SK-N-SH (cell line): Measurements from ENCODE around the gene KCNK18. TPM values are rescaled to one million over a fixed set of nuclear protein-coding genes. Genes with fewer than 3 reads are reported as not detected.

Source experiments
- CTCF ChIA-PET: fragments of 300-600, 350-600 bp; formaldehyde crosslinking; extraction: SDS; loops from one replicate; lab custom pipeline; 2021; lab: Yijun Ruan, JAX
- POLR2A ChIA-PET: fragments of 350-600 bp; sonication (Branson Sonifier 250); formaldehyde crosslinking; extraction: SDS; loops from one replicate; lab custom pipeline; 2020; ENCODE audit warnings: antibody characterized with exemption, inconsistent platforms; lab: Yijun Ruan, JAX
- DNase-seq: peaks from one replicate; pipeline ENCODE4 v3.0.0; 2012
- H2AFZ ChIP-seq: fragments of 200-600 bp; sonication (generic); 2 replicates; pipeline ENCODE4 v1.8.1; 2016; ENCODE audit warnings: antibody characterized with exemption, mild to moderate bottlenecking, low read depth
- H3F3A ChIP-seq: fragments of 200-600 bp; sonication (generic); replicated peaks from 2 replicates; pipeline ENCODE3; 2016; ENCODE audit warnings: antibody characterized with exemption, mild to moderate bottlenecking; ENCODE audit not compliant: insufficient read depth
- H3K27ac ChIP-seq, 2 experiments: fragments of 200-500 bp in 1 of 2; fragments of 200-600 bp in 1 of 2; sonication (Bioruptor generic) in 1 of 2; sonication (generic), shearing (Covaris generic) in 1 of 2; 2 replicates each; pipeline versions ENCODE4 v1.5.1 to v1.6.1; 2014 to 2016; ENCODE audit warnings: low read depth in 2 of 2, inconsistent platforms in 1 of 2, low read length in 1 of 2, mild to moderate bottlenecking in 1 of 2, mixed read lengths in 1 of 2
- H3K27me3 ChIP-seq: fragments of 200-600 bp; sonication (generic), shearing (Covaris generic); 2 replicates; pipeline ENCODE4 v1.6.1; 2016; ENCODE audit warnings: mixed run types; ENCODE audit not compliant: insufficient read depth
- H3K36me3 ChIP-seq, 2 experiments: fragments of 200-500 bp in 1 of 2; fragments of 200-600 bp in 1 of 2; sonication (Bioruptor generic) in 1 of 2; sonication (generic) in 1 of 2; replicated peaks in 1 of 2; 2 replicates each; pipeline versions ENCODE3 to v1.5.1; 2014 to 2016; ENCODE audit warnings: low read length in 1 of 2, mild to moderate bottlenecking in 1 of 2; ENCODE audit not compliant: insufficient read depth in 2 of 2, control insufficient read depth in 1 of 2
- H3K4me1 ChIP-seq, 2 experiments: fragments of 200-500 bp in 1 of 2; fragments of 200-600 bp in 1 of 2; sonication (Bioruptor generic) in 1 of 2; sonication (generic), shearing (Covaris generic) in 1 of 2; 2 replicates each; pipeline versions ENCODE4 v1.5.1 to v1.6.1; 2014 to 2016; ENCODE audit warnings: low read depth in 1 of 2, low read length in 1 of 2, mixed run types in 1 of 2; ENCODE audit not compliant: insufficient read depth in 2 of 2, control insufficient read depth in 1 of 2
- H3K4me2 ChIP-seq: fragments of 200-600 bp; sonication (generic), shearing (Covaris generic); 2 replicates; pipeline ENCODE4 v1.6.1; 2017; ENCODE audit warnings: mixed run types
- H3K4me3 ChIP-seq, 2 experiments: fragments of 200-500 bp in 1 of 2; fragments of 200-600 bp in 1 of 2; sonication (Bioruptor generic) in 1 of 2; sonication (generic), shearing (Covaris generic) in 1 of 2; 2 replicates each; pipeline versions ENCODE4 v1.5.1 to v1.8.1; 2014 to 2016; ENCODE audit warnings: low read depth in 2 of 2, inconsistent platforms in 1 of 2, low read length in 1 of 2, mild to moderate bottlenecking in 1 of 2, mixed read lengths in 1 of 2, moderate library complexity in 1 of 2
- H3K79me2 ChIP-seq: fragments of 200-600 bp; sonication (generic); 2 replicates; pipeline ENCODE4 v1.8.1; 2017; ENCODE audit warnings: mild to moderate bottlenecking; ENCODE audit not compliant: insufficient read depth
- H3K9ac ChIP-seq: fragments of 200-600 bp; sonication (generic); 2 replicates; pipeline ENCODE4 v1.6.1; 2017; ENCODE audit warnings: mixed run types
- H3K9me2 ChIP-seq: fragments of 200-600 bp; sonication (generic); 2 replicates; pipeline ENCODE4 v1.6.1; 2017; ENCODE audit warnings: mixed run types
- H3K9me3 ChIP-seq: fragments of 200-600 bp; sonication (generic); 2 replicates; pipeline ENCODE4 v1.6.1; 2017; ENCODE audit warnings: mixed run types, mild to moderate bottlenecking, moderate library complexity
- H4K20me1 ChIP-seq: fragments of 200-600 bp; sonication (generic); 2 replicates; pipeline ENCODE4 v1.6.1; 2017; ENCODE audit warnings: mild to moderate bottlenecking, mixed run types; ENCODE audit not compliant: insufficient read depth
- CHD2 ChIP-seq: fragments of 150-350 bp; IDR thresholded peaks from 2 replicates; pipeline ENCODE4 v1.6.1; 2018; ENCODE audit warnings: low read length; ENCODE audit not compliant: partially characterized antibody
- GATA2 ChIP-seq: sonication (generic); formaldehyde crosslinking; IDR thresholded peaks from 2 replicates; pipeline ENCODE4 v1.5.0; 2020; ENCODE audit warnings: mild to moderate bottlenecking, missing genetic modification reagents
- POLR2AphosphoS5 ChIP-seq: IDR thresholded peaks from 2 replicates; pipeline ENCODE4 v1.6.1; 2012; ENCODE audit warnings: low read depth, low read length
- RCOR1 ChIP-seq: fragments of 150-350 bp; IDR thresholded peaks from 2 replicates; pipeline ENCODE4 v1.6.1; 2017; ENCODE audit warnings: antibody characterized with exemption, low read length
- RFX5 ChIP-seq: IDR thresholded peaks from 2 replicates; pipeline ENCODE4 v1.6.1; 2012; ENCODE audit warnings: mild to moderate bottlenecking, improper control_type of control experiment, low read length
- SIN3A ChIP-seq: IDR thresholded peaks from 2 replicates; pipeline ENCODE4 v1.6.1; 2012; ENCODE audit warnings: low read depth, mild to moderate bottlenecking, low read length, moderate library complexity, borderline replicate concordance
- TAF1 ChIP-seq: IDR thresholded peaks from 2 replicates; pipeline ENCODE4 v1.6.1; 2012; ENCODE audit warnings: low read depth, mild to moderate bottlenecking, low read length, moderate library complexity, borderline replicate concordance
- WGBS: methylation state at CpG from one replicate; pipeline ENCODE4 v1.1.6; 2017; ENCODE audit warnings: low lambda C conversion rate; 5-methylcytosine and 5-hydroxymethylcytosine counted together
- polyA plus RNA-seq, 3 experiments: library from polyadenylated mRNA; depleted of rRNA; stranded (reverse); fragments of >200 nt; gene quantifications; 2 replicates each; pipeline ENCODE4 v1.2.3, GENCODE V29; 2012
- TF ChIP-seq, protein P1 (sequence below): IDR thresholded peaks from 2 replicates; pipeline ENCODE4 v1.4.0; 2012; ENCODE audit warnings: low read depth, borderline replicate concordance
- TF ChIP-seq, protein P2 (sequence below): IDR thresholded peaks from 2 replicates; pipeline ENCODE4 v1.4.0; 2012; ENCODE audit warnings: low read depth
- TF ChIP-seq, protein P3 (sequence below): IDR thresholded peaks from 2 replicates; pipeline ENCODE4; 2012
- TF ChIP-seq, protein P4 (sequence below): fragments of 150-350 bp; IDR thresholded peaks from 2 replicates; pipeline ENCODE4 v1.6.1; 2016; ENCODE audit warnings: mild to moderate bottlenecking, low read depth, low read length
- TF ChIP-seq, protein P5 (sequence below): IDR thresholded peaks from 2 replicates; pipeline ENCODE4 v1.4.0; 2012; ENCODE audit warnings: low read depth, borderline replicate concordance

Gene KCNK18
- polyA plus RNA-seq, 1 of the 3 experiments (the other 2 are of a cell fraction), result not detected

DNA sequence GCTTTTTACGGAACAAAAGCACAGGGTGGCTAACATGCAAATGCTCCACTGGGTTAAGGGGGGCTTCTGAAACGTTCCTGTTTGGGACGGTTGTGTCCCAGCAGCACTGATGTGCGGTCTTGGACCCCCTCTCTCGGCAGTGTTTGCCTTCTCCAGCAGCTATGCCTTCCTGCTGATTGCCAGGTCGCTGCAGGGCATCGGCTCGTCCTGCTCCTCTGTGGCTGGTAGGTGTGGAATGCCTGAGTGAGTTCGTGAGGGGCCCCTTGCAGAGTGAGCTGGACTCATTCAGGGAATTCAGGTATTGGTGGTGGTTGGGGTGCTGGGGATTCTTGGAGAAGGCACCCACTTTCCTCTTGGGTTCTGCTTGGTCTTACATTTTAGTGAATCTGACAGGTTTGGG, 56.6 kb downstream of the KCNK18 start:
- Histone ChIP-seq H3K4me1 (peaks cover 0 to 13% of the 10 kb centered on the region in 2 experiments; a peak in 2 of 4 replicates), H3K27me3 (no peaks in the 10 kb centered on the region; the same call in 1 of the 2 replicates), H2AFZ (no peak overlapping the region), H3K9me3 (no peaks in the 10 kb centered on the region), H3K79me2 (no peaks in the 10 kb centered on the region), H3F3A (no peaks in the 10 kb centered on the region), H3K4me2 (no peak overlapping the region), H3K4me3 (no peak overlapping the region), H3K9ac (no peak overlapping the region)
- WGBS, result 61% methylated on average over 5 of the region's 9 CpGs
- CTCF ChIA-PET, result interaction anchor here (1.0 kb wide), 1 partner anchor 37 kb away, joined by 6 read pairs; no protein-coding TSS in a partner anchor
- TF ChIP-seq CHD2 (no peak), RFX5 (no peak), TAF1 (no peak), GATA2 (CRISPR knock-in tag) (no peak), POLR2AphosphoS5 (no peak), RCOR1 (no peak), SIN3A (no peak)
- TF ChIP-seq, protein P1, sequence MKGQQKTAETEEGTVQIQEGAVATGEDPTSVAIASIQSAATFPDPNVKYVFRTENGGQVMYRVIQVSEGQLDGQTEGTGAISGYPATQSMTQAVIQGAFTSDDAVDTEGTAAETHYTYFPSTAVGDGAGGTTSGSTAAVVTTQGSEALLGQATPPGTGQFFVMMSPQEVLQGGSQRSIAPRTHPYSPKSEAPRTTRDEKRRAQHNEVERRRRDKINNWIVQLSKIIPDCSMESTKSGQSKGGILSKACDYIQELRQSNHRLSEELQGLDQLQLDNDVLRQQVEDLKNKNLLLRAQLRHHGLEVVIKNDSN, result no peak
- TF ChIP-seq, protein P2, sequence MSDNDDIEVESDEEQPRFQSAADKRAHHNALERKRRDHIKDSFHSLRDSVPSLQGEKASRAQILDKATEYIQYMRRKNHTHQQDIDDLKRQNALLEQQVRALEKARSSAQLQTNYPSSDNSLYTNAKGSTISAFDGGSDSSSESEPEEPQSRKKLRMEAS, result no peak
- TF ChIP-seq, protein P3, sequence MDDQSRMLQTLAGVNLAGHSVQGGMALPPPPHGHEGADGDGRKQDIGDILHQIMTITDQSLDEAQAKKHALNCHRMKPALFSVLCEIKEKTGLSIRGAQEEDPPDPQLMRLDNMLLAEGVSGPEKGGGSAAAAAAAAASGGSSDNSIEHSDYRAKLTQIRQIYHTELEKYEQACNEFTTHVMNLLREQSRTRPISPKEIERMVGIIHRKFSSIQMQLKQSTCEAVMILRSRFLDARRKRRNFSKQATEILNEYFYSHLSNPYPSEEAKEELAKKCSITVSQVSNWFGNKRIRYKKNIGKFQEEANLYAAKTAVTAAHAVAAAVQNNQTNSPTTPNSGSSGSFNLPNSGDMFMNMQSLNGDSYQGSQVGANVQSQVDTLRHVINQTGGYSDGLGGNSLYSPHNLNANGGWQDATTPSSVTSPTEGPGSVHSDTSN, result no peak
- TF ChIP-seq, protein P4, sequence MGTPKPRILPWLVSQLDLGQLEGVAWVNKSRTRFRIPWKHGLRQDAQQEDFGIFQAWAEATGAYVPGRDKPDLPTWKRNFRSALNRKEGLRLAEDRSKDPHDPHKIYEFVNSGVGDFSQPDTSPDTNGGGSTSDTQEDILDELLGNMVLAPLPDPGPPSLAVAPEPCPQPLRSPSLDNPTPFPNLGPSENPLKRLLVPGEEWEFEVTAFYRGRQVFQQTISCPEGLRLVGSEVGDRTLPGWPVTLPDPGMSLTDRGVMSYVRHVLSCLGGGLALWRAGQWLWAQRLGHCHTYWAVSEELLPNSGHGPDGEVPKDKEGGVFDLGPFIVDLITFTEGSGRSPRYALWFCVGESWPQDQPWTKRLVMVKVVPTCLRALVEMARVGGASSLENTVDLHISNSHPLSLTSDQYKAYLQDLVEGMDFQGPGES, result no peak
- TF ChIP-seq, protein P5, sequence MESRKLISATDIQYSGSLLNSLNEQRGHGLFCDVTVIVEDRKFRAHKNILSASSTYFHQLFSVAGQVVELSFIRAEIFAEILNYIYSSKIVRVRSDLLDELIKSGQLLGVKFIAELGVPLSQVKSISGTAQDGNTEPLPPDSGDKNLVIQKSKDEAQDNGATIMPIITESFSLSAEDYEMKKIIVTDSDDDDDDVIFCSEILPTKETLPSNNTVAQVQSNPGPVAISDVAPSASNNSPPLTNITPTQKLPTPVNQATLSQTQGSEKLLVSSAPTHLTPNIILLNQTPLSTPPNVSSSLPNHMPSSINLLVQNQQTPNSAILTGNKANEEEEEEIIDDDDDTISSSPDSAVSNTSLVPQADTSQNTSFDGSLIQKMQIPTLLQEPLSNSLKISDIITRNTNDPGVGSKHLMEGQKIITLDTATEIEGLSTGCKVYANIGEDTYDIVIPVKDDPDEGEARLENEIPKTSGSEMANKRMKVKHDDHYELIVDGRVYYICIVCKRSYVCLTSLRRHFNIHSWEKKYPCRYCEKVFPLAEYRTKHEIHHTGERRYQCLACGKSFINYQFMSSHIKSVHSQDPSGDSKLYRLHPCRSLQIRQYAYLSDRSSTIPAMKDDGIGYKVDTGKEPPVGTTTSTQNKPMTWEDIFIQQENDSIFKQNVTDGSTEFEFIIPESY, result no peak
- TF ChIP-seq, all 33 proteins: peak for 0
- H4K20me1 ChIP-seq, result no peaks in the 10 kb centered on the region
- POLR2A ChIA-PET, result no interaction called here
- no peaks in the 10 kb centered on the region for H3K9me2 ChIP-seq
- H3K27ac ChIP-seq, result no peak overlapping the region
- no peaks in the 10 kb centered on the region for H3K36me3 ChIP-seq
- DNase-seq, result no peak
